ELR (cell line): ENCODE data around the gene EPS15.

Experiments used
- DNase-seq: peaks from one replicate; pipeline ENCODE4 v3.0.0-alpha.2; 2015; ENCODE audit warnings: low read depth

The EPS15 gene

DNA sequence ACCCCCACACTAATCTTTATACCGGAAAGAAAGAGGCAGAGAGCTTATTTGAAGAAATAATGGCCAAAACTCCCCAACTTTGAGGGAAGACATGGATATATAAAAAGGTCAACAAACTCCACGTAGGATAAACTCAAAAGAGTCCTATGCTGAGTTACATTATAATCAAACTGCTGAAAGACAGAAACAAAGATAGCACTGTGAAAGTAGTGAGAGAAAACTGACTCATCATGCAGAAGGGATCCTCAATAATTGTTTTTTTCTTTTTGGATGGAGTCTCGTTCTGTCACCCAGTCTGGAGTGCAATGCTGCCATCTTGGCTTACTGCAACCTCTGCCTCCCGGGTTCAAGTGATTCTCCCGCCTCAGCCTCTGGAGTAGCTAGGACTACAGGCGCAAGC, 140.2 kb downstream of the EPS15 start:
- DNase-seq: no peak

- DNase-seq: no peak
These were observed 145.2 kb downstream of the EPS15 start for GRCh38 chr1:51373898-51374297.

- DNase-seq: no peak
These were observed 146.5 kb downstream of the EPS15 start for GRCh38 chr1:51372561-51372960.

DNA sequence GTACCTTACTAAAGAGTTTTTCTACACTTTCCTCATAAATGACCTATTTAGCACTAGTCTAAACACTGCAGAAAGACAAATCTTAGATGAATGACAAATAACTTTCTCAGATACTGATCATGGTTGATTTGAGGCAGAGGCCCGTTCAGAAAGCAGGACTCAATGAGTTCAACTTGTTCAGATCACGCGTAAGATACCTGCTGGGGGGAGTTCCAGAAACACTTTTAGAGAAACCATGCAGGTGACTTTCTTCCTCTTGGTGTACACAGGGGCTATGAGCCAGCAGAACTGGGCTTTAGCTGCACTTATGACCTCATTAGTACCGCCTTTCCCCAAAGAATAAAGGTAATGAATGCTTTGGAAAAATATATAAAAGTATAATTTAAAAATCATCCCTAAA, 149.9 kb downstream of the EPS15 start:
- DNase-seq: no peak

GRCh38 chr1:51365774-51366173, 153.3 kb downstream of the EPS15 start:
- no peak for DNase-seq

- DNase-seq: no peak
These were observed 159.2 kb downstream of the EPS15 start for GRCh38 chr1:51359879-51360278.

GRCh38 chr1:51355382-51355781, 163.7 kb downstream of the EPS15 start:
- DNase-seq: no peak

DNA sequence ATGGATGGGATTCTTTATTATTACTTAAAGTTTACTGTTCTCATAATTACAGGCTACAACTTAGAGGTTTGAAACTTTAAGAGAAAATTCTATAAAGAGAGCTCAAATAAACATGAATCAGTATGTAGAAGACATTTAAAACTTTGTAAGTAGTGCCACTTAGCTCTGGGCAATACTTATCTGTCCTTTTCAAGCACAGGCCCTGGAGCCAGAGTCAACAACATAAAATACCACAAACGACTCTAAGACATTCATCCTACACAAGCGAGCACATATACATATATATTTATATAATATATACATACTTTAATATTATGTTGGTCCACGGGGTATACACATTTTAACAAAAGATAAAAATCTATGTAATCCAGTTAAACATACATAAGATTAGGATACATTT, 164.7 kb downstream of the EPS15 start:
- DNase-seq: no peak

GRCh38 chr1:51351907-51352306, 167.2 kb downstream of the EPS15 start:
- no peak for DNase-seq

DNA sequence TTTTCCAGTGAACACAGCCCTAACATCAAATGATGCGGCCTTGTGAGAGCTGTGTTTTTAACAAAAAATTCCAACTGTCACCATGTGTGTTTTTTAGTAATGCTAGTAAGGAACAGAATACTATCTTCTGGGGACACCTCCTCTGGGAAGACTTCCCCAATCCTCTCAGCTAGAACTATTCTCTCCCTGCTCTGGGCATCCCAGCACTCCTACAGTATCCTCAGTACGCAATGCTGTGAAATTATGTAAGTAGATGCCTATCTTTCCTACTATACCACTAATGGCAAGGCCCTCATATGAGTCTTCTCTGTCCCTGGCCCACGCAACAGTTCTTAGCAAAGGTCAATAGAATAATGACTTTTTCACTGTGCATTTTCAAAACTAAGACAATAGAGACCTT, 169.2 kb downstream of the EPS15 start:
- no peak for DNase-seq

- DNase-seq: no peak
These were observed 170.9 kb downstream of the EPS15 start for GRCh38 chr1:51348147-51348527.

GRCh38 chr1:51347398-51348146, 171.5 kb downstream of the EPS15 start:
- DNase-seq: no peak

DNA sequence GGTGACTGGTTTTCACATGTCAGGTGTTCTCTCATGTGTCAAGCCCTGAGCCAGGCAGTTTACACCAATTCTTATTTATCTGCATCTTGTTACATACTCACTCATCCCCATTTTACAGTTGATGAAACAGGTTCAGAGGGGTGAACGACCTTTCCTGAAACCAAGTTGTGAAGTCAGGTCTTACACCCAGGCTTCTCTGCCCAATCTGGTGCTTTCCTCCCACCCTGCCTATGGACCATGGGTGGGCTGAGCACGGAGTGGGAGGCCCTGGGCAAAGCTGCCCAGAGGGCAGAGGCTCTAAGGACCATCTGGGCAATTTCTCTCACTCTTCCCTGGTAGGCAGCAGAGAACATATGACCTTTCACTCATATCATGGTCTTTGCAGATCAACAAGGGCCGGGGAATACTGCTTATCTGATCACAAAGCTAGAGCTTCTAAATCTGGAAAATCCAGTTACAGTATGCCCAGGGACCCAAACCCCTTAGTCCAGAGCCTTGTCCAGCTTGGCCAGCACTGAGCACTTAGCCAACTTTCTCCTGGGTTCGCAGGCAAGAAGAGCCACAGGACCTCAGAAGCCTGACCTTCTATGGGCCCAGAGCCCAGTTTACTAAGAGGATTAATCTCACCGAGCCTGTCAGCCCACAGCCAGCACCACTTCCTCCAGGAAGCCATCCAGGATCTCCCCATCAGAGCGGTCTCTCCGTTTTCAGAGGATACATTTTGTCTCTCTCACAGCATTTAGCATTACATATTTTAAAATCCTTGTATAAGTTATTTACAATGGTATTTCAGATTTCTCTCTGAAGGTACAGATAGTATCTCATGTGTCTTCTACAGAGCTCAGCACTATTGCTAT, 172.8 kb downstream of the EPS15 start:
- no peak for DNase-seq

DNA sequence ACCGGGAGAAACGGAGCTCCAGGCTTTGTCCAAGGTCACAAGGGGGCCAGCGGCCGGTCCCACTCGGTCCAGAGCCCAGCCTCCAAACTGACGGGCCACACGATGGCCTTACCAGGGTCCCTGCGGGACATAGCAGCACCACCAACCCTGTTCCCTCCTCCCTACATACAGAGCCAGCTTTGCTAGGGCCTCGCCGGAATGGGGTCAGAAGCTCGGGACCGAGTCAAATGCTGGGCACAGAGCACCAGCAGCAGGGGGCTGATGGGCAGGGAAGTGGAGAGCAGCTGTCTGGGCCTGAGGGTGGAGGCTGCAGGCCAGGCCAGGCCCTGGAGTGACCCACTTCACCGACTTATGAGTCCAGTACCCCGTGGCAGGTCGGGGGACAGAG, 173.8 kb downstream of the EPS15 start:
- no peak for DNase-seq

GRCh38 chr1:51344602-51345299, 174.3 kb downstream of the EPS15 start:
- DNase-seq: no peak

DNA sequence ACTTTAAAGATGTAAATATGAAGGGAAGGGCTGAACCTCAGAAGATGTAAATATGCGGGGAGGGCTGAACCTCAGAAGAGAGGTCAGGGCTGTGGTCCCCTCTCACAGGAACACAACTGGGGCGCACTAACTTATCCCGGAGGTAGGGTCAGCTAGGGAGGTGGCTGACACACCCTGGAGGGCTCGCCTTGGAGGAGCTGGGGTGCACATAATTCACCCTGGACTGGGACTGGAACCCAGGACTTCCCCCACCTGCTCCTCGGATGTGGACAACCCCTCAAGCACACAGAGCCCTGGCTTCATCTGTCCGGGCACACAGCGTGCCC, 174.8 kb downstream of the EPS15 start:
- no peak for DNase-seq

- no peak for DNase-seq
These were observed 175.4 kb downstream of the EPS15 start for GRCh38 chr1:51343624-51344023.

DNA sequence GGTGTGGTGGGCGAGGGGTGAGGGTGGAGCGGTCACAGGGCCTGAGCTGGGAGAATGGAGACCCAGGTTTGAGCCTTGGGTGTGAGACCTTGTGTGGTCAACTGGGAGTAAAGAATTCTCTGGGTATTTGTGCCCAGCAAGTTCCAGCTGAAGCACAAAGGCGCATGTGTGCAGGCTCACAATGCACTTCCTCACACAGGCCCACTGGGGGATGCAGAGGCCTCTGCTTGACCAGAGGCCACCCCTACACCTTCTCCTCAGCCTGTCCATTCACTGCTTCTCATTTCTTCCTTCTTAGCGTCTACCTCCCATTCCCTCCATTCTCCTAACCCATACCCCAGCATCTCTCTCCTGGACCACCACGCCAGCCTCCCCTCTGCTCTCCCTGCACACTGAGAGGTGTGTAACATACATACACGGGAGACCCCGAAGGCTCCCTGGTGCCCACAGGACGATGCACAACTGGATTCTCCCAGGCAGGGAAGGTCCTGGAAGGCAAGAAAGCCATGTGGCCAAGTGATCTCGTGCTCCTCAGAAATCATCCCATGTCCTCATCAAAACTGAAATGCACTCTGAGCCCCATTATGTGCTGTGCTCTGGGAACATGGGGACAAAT, 176.4 kb downstream of the EPS15 start:
- no peak for DNase-seq

GRCh38 chr1:51341876-51342496, 177.1 kb downstream of the EPS15 start:
- no peak for DNase-seq

DNA sequence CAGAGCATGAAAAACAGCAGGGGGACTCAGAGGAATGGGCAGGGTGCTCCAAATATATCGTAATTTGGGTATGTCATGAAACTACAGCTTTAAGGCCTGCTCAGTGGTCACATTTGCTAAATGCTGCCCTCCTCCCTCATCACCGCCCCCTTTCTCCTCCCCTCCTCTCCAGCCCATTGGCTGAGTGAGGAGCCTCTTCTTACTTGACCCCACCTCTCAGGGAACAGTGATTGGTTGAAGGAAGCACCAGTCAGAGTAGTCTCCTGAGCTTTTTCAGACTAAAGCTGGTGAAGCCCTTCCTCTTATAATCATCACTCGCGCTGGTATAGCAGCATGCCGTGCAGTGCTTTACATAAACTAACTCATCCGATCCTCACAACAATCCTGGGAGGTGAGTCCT, 178.7 kb downstream of the EPS15 start:
- DNase-seq: peak; percentile 15

DNA sequence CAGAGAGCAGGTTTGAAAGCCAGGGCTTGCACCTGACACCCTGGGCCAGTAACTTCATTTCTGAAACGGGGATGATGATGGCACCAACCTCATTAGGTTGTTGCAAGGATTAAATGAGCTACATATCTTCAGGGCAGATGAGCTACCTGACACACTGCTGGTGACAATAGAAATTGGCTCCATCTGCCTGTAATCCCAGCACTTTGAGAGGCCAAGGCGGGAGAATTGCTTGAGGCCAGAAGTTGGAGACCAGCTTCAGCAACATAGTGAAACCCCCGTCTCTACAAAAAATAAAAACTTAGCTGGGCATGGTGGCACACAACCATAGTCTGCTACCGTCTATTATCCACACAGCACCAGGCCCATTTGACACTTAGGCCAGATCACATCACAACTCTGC, 182.4 kb downstream of the EPS15 start:
- no peak for DNase-seq

DNA sequence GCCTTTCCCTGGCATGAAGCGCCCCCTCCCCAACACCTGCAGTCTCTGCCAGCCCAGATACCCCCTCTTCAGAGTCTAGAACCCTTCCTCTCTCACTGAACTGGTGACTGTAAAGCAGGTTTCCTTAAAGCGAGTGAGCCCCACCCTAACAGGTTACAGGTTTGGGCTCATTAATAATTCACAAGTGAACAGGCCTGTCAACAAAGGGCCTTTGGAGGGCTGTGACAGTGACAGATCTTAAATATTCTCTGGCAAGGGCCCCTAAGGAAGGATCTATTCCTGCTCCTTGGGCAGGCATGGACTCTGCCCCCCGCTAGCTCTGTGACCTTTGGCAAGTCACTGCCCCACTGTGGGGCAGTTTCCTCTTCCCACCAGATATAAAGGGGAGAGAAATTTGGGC, 183.1 kb downstream of the EPS15 start:
- no peak for DNase-seq
